HCT116 (cell line): Measurements from ENCODE around the gene MRPL18. TPM values are rescaled to one million over a fixed set of nuclear protein-coding genes. Genes with fewer than 3 reads are reported as not detected.

Experiments used
- ATAC-seq: fragments of 200-7000 bp; cut with Tn5 transposase; 2 replicates; pipeline ENCODE4 v1.9.1; 2020; ENCODE audit warnings: mild to moderate bottlenecking, moderate library complexity
- BruUV-seq: library from RNA; stranded (reverse); fragments of 400-500 nt; replicated peaks from 2 replicates; lab custom pipeline; 2021; lab: Mats Ljungman, UMichigan
- CTCF ChIA-PET: fragments of 300-600 bp; sonication (Branson Sonifier 250); formaldehyde crosslinking; loops from one replicate; lab custom pipeline; 2021; ENCODE audit warnings: antibody characterized with exemption; lab: Charles Lee
- POLR2A ChIA-PET: fragments of 300-600, 350-600 bp; sonication (Branson Sonifier 250); formaldehyde crosslinking; loops from one replicate; lab custom pipeline; 2021; ENCODE audit warnings: antibody characterized with exemption; lab: Charles Lee
- RAD21 ChIA-PET, 2 experiments: fragments of 300-600 bp; sonication (Branson Sonifier 250); formaldehyde crosslinking; loops; one replicate each; lab custom pipeline; 2023; ENCODE audit warnings: low total read pairs in 2 of 2; ENCODE audit not compliant: uncharacterized antibody in 2 of 2, unreplicated experiment in 2 of 2, low non-redundant PET in 1 of 2; lab: Charles Lee
- DNase-seq: peaks from one replicate; pipeline ENCODE4 v3.0.0-alpha.2; 2010; ENCODE audit warnings: low read depth, low spot score
- H2AFZ ChIP-seq: fragments of 200-600 bp; shearing (Covaris generic), sonication (generic); 2 replicates; pipeline ENCODE4 v1.6.1; 2017; ENCODE audit warnings: low read depth, mixed run types, mixed read lengths, antibody characterized with exemption, low read length; ENCODE audit not compliant: poor library complexity, severe bottlenecking
- H3K27ac ChIP-seq: 2 replicates; pipeline ENCODE4 v1.5.1; 2012; ENCODE audit warnings: low read depth, low read length
- H3K27me3 ChIP-seq: fragments of 200-600 bp; sonication (generic); 2 replicates; pipeline ENCODE4 v1.6.1; 2016; ENCODE audit warnings: mixed run types, low read length, mixed read lengths; ENCODE audit not compliant: insufficient read depth
- H3K36me3 ChIP-seq, 2 experiments: fragments of 200-500 bp in 1 of 2; fragments of 200-600 bp in 1 of 2; sonication (Bioruptor generic) in 1 of 2; sonication (generic) in 1 of 2; 2 replicates each; pipeline versions ENCODE4 v1.5.1 to v1.6.1; 2014 to 2016; ENCODE audit warnings: low read length in 2 of 2, inconsistent platforms in 1 of 2, mixed read lengths in 1 of 2, mixed run types in 1 of 2; ENCODE audit not compliant: insufficient read depth in 2 of 2, control insufficient read depth in 1 of 2
- H3K4me1 ChIP-seq, 2 experiments: fragments of 200-600 bp in 1 of 2; sonication (generic) in 1 of 2; 2 replicates each; pipeline versions ENCODE4 v1.5.1 to v1.6.1; 2012 to 2017; ENCODE audit warnings: low read length in 2 of 2, inconsistent platforms in 1 of 2, mild to moderate bottlenecking in 1 of 2, mixed read lengths in 1 of 2, mixed run types in 1 of 2, moderate library complexity in 1 of 2; ENCODE audit not compliant: insufficient read depth in 2 of 2, control insufficient read depth in 1 of 2
- H3K4me2 ChIP-seq: fragments of 200-600 bp; sonication (generic); 2 replicates; pipeline ENCODE4 v1.6.1; 2017; ENCODE audit warnings: mixed run types, low read length, mixed read lengths
- H3K4me3 ChIP-seq, 2 experiments: fragments of 200-600 bp in 1 of 2; sonication (generic) in 1 of 2; replicated peaks in 1 of 2; 2 replicates each; pipeline ENCODE4 v1.5.1; 2011 to 2016; ENCODE audit warnings: low read length in 2 of 2, control low read depth in 1 of 2, low read depth in 1 of 2, mild to moderate bottlenecking in 1 of 2, mixed read lengths in 1 of 2, mixed run types in 1 of 2
- H3K79me2 ChIP-seq: fragments of 200-600 bp; sonication (generic); 2 replicates; pipeline ENCODE4 v1.6.1; 2017; ENCODE audit warnings: mild to moderate bottlenecking, mixed run types, low read length, moderate library complexity, mixed read lengths; ENCODE audit not compliant: insufficient read depth
- H3K9ac ChIP-seq: fragments of 200-600 bp; sonication (generic); 2 replicates; pipeline ENCODE4 v1.6.1; 2016; ENCODE audit warnings: low read length, mixed read lengths
- H3K9me2 ChIP-seq: fragments of 200-600 bp; sonication (generic), shearing (Covaris generic); 2 replicates; pipeline ENCODE4 v1.6.1; 2017; ENCODE audit warnings: mixed run types, mild to moderate bottlenecking, moderate library complexity; ENCODE audit not compliant: insufficient read depth
- H3K9me3 ChIP-seq, 2 experiments: fragments of 200-500 bp in 1 of 2; fragments of 200-600 bp in 1 of 2; sonication (Bioruptor generic) in 1 of 2; sonication (generic) in 1 of 2; 2 replicates each; pipeline ENCODE4 v1.6.1; 2014 to 2017; ENCODE audit warnings: low read length in 2 of 2, mixed read lengths in 2 of 2, inconsistent platforms in 1 of 2, low read depth in 1 of 2, mild to moderate bottlenecking in 1 of 2, mixed run types in 1 of 2, moderate library complexity in 1 of 2; ENCODE audit not compliant: control insufficient read depth in 1 of 2, insufficient read depth in 1 of 2
- H4K20me1 ChIP-seq: fragments of 200-600 bp; sonication (generic), shearing (Covaris generic); 2 replicates; pipeline ENCODE4 v1.6.1; 2017; ENCODE audit warnings: mixed run types, mild to moderate bottlenecking, moderate library complexity; ENCODE audit not compliant: insufficient read depth
- CEBPB ChIP-seq: IDR thresholded peaks from 2 replicates; pipeline ENCODE4 v1.6.1; 2012; ENCODE audit warnings: low read depth
- CTCF ChIP-seq, 3 experiments: fragments of 200-600 bp in 1 of 3; sonication (generic) in 1 of 3; IDR thresholded peaks in 2 of 3; conservative IDR thresholded peaks in 1 of 3; 2 replicates each; pipeline ENCODE4 v1.5.1; 2012 to 2017; ENCODE audit warnings: low read depth in 2 of 3, low read length in 2 of 3, antibody characterized with exemption in 1 of 3, borderline replicate concordance in 1 of 3, control low read depth in 1 of 3, mild to moderate bottlenecking in 1 of 3, mixed read lengths in 1 of 3, mixed run types in 1 of 3, moderate library complexity in 1 of 3; ENCODE audit not compliant: insufficient read depth in 1 of 3
- JUND ChIP-seq: IDR thresholded peaks from 2 replicates; pipeline ENCODE4 v1.6.1; 2012
- REST ChIP-seq: IDR thresholded peaks from 2 replicates; pipeline ENCODE4 v1.6.1; 2012; ENCODE audit warnings: low read depth
- ZBTB33 ChIP-seq: IDR thresholded peaks from 2 replicates; pipeline ENCODE4 v1.6.1; 2011; ENCODE audit warnings: mild to moderate bottlenecking, low read length, moderate library complexity; ENCODE audit not compliant: insufficient replicate concordance; ENCODE audit errors: extremely low read depth
- intact Hi-C: fragments of 100-400 bp; cut with micrococcal nuclease; formaldehyde crosslinking; loops from 2 replicates; pipeline ENCODE4 v1.10.0; 2022
- total RNA-seq: library from RNA; stranded (reverse); gene quantifications from one replicate; pipeline ENCODE4 v1.2.1, GENCODE V29; 2021; ENCODE audit not compliant: unreplicated experiment

Gene MRPL18
- total RNA-seq, 1 experiment from 2014 or later, result 106 TPM

- no peaks in the 10 kb centered on the region for H3K79me2 ChIP-seq
- H3K4me1 ChIP-seq, result peaks cover 0 to 5% of the 10 kb centered on the region in 2 experiments; a peak in 1 of 4 replicates
- no peaks in the 10 kb centered on the region for H4K20me1 ChIP-seq
- ChIA-PET RAD21 (no interaction called here), POLR2A (no interaction called here), CTCF (no interaction called here)
- no peak overlapping the region for H3K4me2 ChIP-seq
- no peaks in the 10 kb centered on the region for H3K36me3 ChIP-seq
- intact Hi-C loops, result no loop called here
- TF ChIP-seq CTCF (IDR thresholded peaks at IDR 0.05 in 2 of 3, conservative IDR thresholded peaks at IDR 0.05 in 1 of 3; ENCODE audit: borderline replicate concordance in 1 of 3, insufficient read depth in 1 of 3, low read depth in 2 of 3, low read length in 2 of 3), result no peak
- no peak for TF ChIP-seq REST
- no peak for TF ChIP-seq CEBPB
- TF ChIP-seq ZBTB33, result no peak
- TF ChIP-seq JUND, result no peak
- no TSS peak for BruUV-seq
- DNase-seq, result no peak
- H3K9me3 ChIP-seq, result no peaks in the 10 kb centered on the region
- H3K9ac ChIP-seq, result no peak overlapping the region
- ATAC-seq, result no peak
- H2AFZ ChIP-seq, result no peak overlapping the region
- no peaks in the 10 kb centered on the region for H3K27me3 ChIP-seq
- H3K4me3 ChIP-seq, result no peak overlapping the region
- H3K9me2 ChIP-seq, result no peaks in the 10 kb centered on the region
- H3K27ac ChIP-seq, result no peak overlapping the region
These were observed 39.3 kb downstream of the MRPL18 start for GRCh38 chr6:159829526-159829925.
